Stimulated activated CD8-positive, alpha-beta memory T cell treated with anti-CD3 and anti-CD28 coated beads, Interleukin-12 subunit alpha, Interleukin-12 subunit beta, amount 100 ng/mL, for 1 hour (primary cell): Measurements from ENCODE around the gene SPSB2.

Experiments
- DNase-seq: peaks from one replicate; pipeline ENCODE4 v3.0.0-alpha.2; 2020; ENCODE audit warnings: low read depth

Gene SPSB2

DNA sequence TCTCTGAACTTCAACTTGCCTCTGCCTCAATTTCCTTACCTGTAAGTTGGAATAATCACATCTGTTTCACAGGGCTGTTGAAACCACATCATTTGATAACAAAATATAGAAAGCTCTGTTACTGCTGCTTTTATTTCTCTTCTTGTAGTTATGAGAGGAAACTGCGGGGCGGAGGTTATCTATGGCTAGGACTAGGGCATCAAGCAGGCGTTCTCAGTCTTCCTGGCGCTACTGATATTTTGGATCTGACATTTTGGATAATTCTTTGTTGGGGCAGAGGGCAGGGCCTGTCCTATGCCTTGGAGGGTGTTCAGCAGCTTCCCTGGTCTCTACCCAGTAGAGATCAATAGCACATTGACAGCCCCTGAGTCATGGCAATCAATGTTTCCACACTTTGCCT is 41.0 kb downstream of the SPSB2 start:
- no peak for DNase-seq

DNA sequence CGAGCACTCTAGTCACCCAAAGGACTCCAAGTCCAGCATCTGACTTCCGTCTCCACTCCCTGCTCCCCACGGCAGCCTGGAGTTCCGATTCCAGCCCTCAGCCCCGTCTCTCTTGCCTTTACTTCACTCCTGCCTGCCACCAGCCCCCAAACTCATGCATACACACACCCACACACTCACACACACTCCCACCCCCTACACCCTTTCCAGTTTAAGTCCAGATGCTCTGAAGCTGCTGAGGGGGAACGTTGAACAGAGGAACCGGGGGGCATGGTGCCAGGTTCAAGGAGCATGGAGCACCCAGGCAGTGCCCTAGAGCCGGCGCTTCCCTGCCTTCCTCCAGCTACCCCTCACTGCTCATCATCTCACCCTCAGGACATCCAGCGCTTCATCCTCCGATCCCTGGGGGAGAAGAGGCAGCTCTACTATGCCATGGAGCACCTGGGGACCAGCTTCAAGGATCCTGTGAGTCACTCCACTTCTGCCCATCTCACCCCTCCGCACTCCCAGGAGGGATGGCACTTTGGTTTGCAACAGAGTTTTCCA is 41.6 kb downstream of the SPSB2 start:
- DNase-seq = no peak

DNA sequence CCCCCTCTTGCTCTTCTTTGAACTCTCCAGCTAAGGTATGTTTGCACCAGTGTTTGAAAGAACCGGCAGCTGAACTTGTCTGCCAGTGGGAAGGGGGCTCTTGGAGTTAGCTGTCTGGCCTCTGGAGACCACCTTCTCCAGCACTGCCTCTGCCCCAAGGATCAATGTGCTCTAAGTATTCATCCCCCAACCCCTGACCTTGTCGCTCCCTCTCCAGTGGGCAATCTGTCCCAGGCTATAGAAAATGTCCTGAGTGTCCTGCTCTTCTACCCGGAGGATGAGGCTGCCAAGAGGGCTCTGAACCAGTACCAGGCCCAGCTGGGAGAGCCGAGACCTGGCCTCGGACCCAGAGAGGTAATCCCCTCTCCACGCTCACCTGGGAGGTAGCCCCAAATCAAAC is 42.1 kb downstream of the SPSB2 start:
- DNase-seq = no peak

DNA sequence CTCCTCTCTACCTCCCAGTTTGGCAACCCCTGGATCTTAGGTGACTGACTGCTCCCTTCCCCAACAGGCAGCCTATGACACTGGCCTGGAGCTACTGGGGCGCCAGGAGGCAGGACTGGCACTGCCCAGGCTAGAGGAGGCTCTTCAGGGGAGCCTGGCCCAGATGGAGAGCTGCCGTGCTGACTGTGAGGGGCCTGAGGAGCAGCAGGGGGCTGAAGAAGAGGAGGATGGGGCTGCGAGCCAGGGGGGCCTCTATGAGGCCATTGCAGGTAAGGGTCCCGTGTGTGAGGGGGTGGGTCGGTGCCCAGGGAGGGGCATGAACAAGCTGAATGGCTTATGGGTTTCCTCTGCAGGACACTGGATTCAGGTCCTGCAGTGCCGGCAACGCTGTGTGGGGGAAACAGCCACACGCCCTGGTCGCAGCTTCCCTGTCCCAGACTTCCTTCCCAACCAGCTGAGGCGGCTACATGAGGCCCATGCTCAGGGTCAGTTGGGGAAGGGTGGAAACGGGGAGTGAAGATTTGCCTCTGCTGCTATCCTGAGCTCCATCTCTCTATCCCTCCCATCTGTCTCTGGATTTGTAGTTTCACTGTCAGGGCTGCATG is 42.7 kb downstream of the SPSB2 start:
- no peak for DNase-seq

DNA sequence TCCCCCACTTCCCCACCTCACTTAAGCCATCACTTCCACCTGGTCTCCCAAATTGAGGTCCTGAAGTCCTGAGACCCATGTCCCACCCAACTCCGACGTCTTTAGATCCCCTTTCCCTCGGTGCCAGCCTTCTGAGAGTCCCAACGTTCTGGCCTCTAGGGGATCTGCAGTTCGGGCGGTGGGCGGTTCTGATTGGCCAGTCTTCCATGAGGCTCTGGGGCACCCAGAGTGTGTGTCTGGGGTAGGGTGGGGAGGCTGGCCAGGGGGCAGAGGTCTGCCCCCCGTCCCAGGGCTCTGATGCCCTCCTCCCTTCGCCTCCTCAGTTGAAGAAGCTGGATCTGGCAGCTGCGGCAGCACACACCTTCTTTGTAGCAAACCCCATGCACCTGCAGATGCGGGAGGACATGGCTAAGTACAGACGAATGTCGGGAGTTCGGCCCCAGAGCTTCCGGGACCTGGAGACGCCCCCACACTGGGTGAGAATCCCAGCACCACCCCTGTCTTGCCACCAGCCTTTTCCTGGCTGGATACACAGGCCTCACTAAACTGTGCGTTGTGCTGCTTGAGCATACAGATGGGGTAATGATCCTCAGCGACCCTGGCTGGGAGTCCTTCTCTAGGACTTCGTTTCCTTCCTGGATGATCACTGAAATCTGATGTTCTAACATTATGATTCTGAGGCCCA is 43.4 kb downstream of the SPSB2 start:
- no peak for DNase-seq

DNA sequence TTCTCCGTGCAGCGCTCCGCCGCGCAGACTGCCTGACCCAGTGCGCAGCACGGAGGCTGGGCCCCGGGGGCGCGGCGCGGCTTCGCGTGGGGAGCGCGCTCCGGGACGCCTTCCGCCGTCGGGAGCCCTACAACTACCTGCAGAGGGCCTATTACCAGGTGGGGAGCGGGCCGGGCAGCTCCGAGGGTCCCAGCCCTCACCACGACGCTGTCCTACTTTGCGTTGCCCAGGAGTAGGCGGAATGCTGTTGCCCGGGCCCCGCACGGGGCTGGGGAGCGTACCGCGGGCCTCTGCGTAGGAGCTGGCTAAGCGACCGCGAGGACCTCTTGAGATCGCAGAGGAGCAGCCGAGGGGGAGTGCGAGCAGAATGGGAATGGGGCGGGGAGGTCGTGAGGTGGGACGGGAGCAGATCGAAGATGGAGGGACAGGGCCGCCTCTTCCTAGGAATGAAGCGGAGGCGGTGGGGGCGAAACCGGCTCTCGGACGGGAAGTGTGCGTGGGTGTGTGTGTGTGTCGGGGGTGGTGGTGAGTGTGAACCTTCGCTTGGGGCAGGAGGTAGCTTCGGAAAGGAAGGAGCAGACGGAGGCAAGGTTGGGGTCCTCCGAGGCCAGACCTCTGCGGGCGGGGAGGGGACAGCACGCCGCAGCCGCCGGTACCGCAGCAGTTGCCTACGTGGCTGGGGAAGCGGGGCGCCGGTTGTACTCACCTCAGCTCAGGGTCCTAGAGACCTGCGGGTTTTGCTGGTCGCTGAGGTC is 44.1 kb downstream of the SPSB2 start:
- no peak for DNase-seq

DNA sequence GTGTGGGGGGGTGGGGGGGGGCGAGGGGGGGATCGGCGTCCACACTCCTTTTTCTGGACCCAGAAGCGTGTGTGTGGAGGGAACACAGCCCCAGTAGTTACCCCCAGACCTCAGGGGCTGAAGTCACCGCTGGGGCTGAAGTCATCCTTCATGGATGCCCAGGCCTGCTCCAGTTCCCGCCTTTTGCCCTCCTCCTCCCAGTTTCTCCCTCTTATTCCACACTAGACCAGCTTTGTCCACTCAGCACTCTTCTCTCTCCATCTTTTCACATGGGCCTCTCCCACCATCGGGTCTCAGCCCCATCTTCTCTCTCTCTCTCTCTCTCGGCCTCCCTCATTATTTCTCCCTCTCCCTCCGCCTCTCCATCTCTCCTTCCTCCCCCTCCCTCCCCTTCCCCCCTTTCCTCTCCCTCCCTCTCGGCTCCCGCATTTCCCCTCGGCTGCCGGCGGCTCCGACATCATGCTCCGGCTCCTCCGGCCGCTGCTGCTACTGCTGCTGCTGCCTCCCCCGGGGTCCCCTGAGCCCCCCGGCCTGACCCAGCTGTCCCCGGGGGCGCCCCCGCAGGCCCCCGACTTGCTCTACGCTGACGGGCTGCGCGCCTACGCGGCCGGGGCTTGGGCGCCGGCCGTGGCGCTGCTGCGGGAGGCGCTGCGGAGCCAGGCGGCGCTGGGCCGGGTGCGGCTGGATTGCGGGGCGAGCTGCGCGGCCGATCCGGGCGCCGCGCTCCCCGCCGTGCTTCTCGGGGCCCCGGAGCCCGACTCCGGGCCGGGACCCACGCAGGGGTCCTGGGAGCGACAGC is 44.9 kb downstream of the SPSB2 start, which contains the start of gene P3H3:
TSS of gene P3H3 (plus strand) at position 426 of the 799 bp plus-strand sequence. CDS start at position 460, 34 bp downstream.
- DNase-seq = no peak

DNA sequence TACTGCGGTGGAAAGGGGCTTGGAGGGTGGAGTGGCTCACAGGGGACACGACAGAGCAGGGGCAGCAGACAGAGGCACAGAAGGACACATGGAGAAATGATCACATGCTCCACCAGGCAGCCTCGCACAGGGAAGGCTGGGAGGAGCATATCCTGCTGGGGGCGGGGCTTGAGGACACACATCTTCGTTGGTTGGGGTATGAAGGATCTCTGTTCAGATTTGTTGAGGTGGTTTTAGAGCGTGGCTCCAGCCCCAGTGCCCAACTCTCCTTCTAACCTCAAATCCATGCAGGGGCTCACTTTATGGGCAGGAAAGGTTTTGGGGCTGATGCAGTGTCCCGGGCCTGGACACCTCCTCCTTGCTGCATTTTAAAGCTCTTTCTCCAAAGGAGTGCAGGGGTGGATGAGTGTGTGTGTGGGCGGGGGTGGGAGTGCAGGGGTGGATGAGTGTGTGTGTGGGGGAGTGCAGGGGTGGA is 45.6 kb downstream of the SPSB2 start:
- DNase-seq = no peak

DNA sequence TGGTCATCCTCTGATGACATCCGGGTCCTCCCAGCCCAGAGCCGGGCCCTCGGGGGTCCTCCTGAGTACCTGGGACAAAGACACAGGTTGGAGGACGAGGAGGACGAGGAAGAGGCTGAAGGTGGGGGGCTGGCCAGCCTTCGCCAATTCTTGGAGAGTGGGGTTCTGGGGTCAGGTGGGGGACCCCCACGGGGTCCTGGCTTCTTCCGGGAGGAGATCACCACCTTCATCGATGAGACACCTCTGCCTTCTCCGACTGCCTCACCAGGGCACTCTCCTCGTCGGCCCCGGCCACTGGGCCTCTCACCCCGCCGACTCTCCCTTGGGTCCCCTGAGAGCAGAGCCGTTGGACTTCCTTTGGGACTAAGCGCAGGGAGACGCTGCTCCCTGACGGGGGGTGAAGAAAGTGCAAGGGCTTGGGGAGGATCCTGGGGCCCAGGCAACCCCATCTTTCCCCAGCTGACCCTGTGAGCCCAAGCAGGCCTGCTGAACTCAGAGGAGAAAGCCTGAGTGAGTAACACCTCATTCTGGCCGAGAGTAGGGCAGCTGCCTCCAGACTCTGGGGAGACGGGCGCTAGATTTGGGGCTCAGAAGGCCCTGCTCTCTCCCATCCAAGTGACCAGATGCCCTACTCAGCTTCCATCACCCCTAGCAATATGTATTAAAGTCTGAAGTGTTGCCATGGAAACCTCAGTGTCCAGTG is 46.2 kb downstream of the SPSB2 start:
- DNase-seq = no peak

DNA sequence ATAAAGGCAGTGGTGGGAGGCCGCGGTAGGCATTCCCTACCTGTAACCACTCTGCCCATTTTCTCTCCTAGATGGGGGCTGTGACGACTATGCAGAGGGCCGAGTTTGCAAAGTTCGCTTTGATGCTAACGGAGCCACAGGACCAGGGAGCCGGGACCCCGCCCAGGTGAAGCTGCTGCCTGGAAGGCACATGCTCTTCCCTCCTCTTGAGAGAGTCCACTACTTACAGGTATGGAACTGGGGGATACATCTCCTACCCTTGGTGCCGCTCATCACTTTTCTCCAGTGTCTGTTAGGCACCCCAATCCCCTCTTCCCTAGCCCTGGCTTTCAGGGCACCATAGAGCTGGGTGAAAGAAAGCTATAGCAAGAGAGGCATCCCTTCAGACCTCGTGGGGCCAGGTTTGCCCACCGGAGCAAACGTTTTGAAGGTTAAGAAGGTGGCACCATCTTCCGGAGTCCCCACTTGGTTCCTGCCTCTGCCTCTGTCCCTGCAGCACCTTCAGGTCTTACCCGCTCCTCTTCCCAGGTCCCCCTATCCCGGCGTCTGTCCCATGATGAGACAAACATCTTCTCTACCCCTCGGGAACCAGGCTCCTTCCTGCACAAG is 46.9 kb downstream of the SPSB2 start:
- no peak for DNase-seq

DNA sequence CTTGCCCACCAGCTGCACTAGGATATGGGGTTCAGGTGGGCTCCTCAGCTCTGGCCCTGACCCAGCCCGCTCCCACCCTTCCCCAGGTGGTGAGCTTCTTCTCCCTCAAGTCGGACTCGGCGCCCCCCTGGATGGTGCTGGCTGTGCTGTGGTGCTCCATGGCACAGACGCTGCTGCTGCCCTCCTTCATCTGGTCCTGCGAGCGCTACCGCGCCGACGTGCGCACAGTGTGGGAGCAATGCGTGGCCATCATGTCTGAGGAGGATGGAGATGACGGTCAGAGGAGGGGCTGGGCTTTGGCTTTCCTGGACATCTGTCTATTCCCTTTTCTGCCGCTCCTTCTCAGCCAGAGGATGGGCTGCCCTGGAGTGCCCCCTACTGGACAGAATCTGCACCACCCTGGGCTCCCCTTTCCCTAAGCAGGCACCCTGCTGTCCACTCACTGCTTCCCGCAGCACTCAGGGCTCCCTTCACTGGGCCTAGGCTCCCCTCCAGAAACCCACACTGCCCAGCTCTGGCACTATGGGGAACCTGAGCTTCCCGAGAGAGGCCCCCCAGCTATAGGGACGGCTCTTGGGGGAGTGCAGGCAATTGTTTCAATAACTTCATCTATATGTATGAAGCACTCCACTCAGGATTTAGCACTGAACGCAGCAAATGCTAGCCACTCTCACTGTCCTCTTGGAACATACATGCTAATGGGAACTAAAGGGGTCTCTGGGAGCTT is 47.5 kb downstream of the SPSB2 start:
- DNase-seq = peak; percentile 65

DNA sequence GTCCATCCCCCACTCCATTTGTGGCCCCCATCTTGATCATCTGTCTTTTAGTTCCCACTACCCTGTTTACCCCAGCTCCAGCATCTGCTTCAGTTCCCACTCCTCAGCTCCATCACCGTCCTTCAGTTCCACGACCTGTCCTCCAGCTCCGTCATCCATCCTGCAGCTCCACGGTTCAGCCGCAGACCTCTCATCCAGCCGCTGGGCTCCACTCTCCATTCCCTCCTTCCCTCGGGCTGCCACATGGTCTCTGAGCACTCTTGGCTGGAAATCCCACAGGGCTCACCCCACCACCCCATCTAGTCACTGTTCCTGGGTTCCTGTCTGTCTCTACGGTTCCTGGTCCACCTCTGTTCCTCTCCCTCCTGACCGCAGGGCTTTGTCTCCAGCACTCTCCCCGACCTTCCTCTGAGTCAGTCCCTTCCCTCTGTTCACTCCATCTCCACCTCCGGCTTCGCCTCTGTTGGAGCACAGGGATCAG is 48.2 kb downstream of the SPSB2 start:
- no peak for DNase-seq

DNA sequence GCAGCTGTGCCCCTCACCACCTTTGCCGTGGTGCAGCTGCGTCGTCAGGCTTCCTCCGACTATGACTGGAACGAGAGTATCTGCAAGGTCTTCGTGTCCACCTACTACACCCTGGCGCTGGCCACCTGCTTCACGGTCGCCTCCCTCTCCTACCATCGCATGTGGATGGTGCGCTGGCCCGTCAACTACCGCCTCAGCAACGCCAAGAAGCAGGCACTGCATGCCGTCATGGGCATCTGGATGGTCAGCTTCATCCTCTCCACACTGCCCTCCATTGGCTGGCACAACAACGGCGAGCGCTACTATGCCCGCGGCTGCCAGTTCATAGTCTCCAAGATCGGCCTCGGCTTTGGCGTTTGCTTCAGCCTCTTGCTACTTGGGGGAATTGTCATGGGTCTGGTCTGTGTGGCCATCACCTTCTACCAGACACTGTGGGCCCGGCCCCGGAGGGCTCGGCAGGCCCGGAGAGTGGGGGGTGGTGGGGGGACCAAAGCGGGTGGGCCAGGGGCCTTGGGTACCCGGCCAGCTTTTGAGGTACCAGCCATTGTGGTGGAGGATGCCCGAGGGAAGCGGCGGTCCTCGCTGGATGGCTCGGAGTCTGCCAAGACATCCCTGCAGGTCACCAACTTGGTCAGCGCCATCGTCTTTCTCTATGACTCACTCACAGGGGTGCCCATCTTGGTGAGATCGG is 48.9 kb downstream of the SPSB2 start:
- no peak for DNase-seq

DNA sequence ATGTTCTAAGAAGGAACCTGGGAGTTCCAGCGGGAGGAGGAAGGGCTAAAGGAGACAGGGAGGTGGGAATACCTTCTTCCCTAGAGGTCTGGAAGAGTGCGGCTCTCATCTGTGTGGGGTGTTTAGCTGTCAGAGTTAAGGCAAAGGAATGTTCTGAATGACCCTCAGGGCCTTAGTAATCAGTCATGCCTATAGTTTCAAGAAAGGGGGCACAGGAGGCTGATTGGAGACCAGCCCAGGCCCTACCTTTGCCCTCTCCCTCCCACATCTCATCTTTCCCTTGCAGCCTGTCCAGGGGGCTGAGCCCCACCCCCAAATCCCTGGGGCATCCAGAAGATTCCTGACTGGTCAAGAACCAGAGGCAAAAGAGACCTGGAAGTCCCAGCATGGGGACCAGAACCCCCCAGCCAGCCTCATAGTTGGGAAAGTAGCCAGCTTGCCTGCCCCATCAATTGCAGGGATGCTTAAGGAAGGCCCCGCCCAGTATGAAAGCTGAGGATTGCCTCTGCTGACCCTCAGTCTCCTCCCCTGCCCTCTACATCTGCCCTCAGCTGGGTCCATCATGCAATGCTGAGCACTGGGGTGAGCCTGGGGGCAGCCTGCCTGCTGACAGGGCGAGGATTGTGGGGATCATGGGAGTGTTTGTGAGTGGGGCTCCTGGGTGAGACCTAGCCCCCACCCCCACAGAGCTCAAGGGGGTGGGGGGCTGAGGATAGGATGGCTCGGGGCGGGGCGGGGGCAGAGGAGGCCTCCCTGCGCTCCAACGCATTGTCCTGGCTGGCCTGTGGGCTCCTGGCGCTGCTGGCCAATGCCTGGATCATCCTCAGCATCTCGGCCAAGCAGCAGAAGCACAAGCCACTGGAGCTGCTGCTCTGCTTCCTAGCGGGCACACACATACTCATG is 49.7 kb downstream of the SPSB2 start:
- DNase-seq = no peak

DNA sequence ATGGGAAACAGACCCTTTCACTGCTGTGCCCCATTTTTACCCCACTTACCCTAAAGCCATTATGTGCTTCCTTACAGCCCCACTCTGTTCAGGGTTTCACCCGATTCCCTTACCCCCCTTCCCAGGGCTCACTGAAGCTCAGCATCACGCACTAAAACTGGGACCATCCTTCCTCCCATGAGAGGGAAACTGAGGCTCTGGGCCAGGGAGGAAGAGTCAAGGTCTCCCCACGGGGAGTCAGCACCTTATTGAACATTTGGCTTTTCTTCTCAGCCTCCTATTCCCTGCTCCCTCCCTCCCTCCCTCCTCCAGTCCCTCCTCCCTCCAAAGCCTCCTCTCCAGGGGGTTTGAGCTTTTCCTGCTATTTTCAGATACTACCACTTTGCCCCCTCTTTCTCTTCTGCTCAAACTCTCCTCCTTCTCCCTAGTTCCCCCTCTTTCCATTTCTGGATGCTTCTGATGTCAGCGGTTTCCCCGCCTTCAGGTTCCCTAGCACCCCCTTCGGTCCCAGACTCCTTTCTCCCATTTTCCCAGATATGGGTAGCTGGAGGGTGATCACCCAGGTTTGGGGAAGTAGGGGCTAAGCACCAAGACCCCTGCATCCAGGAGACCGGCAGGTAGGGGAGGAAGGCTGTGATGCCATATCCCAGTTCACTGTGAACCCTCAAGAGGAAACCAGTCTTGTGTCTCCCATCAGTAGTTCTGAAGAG is 50.5 kb downstream of the SPSB2 start:
- DNase-seq = no peak

DNA sequence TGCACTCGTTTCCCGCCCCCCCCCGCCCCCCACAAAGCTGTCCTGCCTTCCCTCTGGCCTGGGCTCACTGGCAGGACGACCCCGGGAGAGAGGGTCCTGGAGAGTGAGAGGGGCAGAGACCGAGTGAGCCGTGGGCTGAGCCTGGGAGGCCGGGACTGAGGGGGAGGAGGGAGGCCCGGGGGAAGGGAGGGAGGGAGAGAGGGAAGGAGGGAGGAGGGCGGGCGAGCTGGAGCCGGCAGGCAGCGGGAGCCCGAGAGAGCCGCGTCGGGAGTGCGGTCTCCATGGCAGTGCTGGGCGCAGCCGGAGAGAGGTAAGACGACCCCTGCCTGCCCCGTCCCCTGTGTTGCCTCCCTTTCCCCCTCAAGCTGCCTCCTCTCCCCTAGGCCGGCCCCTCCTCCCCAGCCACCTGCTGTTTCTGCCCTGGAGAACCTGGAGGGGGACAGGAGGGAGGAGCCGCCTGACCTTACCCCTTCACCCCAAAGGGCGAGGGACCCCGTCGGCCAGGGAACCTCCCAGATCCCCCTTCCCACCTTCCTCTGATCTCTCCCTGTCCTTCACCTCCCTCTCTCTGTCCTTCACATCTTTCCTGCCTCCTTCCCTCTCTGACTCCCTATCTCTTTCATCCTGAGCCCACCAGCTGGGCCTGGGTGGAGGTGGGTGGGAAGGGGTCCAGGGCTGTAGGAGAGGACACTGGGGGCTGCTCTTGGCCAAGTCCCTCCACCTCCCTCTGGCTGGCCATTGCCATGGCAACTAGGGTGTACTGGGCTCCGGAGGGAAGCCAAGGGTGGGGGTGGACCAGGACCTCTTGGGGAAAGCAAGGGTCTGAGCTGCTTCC is 51.3 kb downstream of the SPSB2 start, which contains the start of gene GPR162:
TSS of gene GPR162 (plus strand) at position 231 of the 835 bp plus-strand sequence. CDS start 2,078 bp downstream, outside the sequence.
- DNase-seq = no peak
